Retinal pigment epithelial cell (primary cell): Measurements from ENCODE around the gene YIPF1.

Experiments used
- DNase-seq: peaks from one replicate; pipeline ENCODE4 v3.0.0-alpha.2; 2010; ENCODE audit warnings: low read depth
- H3K4me3 ChIP-seq: 2 replicates; pipeline ENCODE4 v1.5.1; 2011; ENCODE audit warnings: mild to moderate bottlenecking, low read length, control low read depth, moderate library complexity
- TF ChIP-seq, protein P1 (sequence below): conservative IDR thresholded peaks from 2 replicates; pipeline ENCODE4 v1.5.1; 2011; ENCODE audit warnings: low read depth, low read length, control low read depth, inconsistent platforms

The YIPF1 gene

DNA sequence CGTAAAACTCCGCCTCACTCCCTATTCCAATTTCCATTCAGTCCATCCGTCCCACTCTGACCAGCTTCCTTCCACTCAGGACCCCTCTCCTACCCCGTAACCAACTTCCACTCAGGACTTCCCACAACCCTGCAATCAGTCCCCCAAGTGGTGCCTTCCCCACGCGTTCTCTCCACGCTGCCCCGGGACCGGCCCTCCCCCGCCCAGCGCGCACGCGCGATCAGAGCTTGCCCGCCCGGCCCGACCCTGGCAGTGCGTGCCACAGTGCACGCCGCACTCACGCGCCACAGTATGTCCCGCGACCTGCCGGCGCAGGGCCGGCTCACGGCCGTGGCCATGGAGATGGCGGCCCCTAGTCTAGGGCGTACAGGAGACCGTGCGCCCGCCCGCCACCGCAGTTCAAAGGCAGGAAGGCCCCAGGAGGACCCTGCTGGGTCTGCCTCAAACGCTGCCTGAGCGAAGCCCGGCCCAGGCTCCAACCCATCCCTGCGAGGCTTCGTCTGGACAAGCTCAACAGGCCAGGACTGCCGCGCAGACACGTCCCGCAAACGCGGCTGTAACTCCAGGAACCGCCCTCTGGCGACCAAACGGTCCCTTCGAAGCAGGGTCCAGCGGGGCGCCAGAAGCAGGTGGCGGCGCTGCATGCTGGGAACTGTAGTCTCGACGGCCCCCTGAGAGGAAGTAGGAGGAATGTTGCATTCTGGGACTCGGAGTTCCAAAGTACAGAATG is 51.5 kb downstream of the YIPF1 start, which contains the start of gene NDC1:
Gene NDC1, minus strand, starts transcription at position 373 of the 730 bp plus-strand sequence. Its CDS starts 35 bp downstream, at position 338.
- peak within 1 kb of the TSS; percentile 99 for H3K4me3 ChIP-seq
- peak; percentile 91 for DNase-seq
- TF ChIP-seq, protein P1, sequence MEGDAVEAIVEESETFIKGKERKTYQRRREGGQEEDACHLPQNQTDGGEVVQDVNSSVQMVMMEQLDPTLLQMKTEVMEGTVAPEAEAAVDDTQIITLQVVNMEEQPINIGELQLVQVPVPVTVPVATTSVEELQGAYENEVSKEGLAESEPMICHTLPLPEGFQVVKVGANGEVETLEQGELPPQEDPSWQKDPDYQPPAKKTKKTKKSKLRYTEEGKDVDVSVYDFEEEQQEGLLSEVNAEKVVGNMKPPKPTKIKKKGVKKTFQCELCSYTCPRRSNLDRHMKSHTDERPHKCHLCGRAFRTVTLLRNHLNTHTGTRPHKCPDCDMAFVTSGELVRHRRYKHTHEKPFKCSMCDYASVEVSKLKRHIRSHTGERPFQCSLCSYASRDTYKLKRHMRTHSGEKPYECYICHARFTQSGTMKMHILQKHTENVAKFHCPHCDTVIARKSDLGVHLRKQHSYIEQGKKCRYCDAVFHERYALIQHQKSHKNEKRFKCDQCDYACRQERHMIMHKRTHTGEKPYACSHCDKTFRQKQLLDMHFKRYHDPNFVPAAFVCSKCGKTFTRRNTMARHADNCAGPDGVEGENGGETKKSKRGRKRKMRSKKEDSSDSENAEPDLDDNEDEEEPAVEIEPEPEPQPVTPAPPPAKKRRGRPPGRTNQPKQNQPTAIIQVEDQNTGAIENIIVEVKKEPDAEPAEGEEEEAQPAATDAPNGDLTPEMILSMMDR = peak; percentile 21

GRCh38 chr1:53837646-53837923 is 52.0 kb downstream of the YIPF1 start:
- TF ChIP-seq, protein P1 = no peak
- DNase-seq = no peak
- peak overlapping the region; percentile 99 for H3K4me3 ChIP-seq

DNA sequence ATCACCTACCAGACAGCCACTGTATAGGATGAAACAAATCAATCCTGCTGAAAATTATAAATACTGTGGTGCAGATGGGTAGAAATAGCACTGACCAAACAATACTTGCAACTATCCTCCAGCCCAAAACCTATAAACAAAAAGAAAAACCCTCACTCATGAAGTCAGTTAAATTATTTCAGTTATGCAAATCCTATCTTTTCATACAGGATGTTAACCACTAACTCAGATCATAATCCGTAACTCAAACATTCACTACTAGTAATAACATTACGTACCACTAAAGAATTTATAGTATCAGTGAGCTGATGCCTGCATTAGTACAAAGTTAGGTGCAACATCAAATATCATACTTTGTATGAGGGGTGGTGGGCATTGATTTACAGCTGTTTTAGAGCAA is 54.1 kb downstream of the YIPF1 start:
- H3K4me3 ChIP-seq = no peak overlapping the region
- TF ChIP-seq, protein P1 = no peak
- no peak for DNase-seq

DNA sequence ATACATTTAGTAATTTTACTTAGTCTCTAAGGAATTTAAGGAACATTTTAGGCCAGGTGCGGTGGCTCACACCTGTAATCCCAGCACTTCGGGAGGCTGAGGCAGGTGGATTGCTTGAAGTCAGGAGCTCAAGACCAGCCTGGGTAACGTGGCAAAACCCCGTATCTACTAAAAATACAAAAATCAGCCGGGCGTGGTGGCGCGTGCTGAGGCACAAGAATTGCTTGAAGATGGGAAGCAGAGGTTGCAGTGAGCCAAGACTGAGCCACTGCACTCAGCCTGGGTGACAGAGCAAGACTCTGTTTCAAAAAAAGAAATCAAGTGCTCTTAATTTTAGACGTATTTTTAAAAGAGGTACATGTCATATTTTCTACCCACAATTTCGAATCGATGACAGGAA is 54.8 kb downstream of the YIPF1 start:
- no peak overlapping the region for H3K4me3 ChIP-seq
- TF ChIP-seq, protein P1 = no peak
- no peak for DNase-seq

GRCh38 chr1:53833393-53833792 is 56.2 kb downstream of the YIPF1 start:
- no peak overlapping the region for H3K4me3 ChIP-seq
- TF ChIP-seq, protein P1 = no peak
- DNase-seq = no peak

DNA sequence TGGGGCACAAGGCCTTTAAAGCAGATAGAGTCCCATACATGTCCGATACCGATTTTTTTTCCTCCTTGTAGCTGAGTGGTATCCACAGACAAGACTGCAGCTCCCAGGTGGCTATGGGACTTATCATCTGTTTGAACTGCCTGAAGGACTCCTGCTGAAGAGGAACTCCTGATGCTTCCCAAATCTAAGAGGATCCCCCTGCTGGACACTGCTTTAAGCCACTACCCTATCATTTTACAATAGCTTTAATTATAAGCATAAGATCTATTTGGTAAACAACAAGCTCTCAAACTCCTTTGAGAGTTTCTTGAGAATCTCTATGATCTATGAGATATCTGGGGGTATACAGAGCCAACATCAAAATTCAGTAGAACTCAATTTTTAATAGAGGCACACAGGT is 63.2 kb downstream of the YIPF1 start:
- TF ChIP-seq, protein P1 = no peak
- no peak for DNase-seq
- no peak overlapping the region for H3K4me3 ChIP-seq

GRCh38 chr1:53825306-53825705 is 64.3 kb downstream of the YIPF1 start:
- no peak overlapping the region for H3K4me3 ChIP-seq
- no peak for DNase-seq
- TF ChIP-seq, protein P1 = no peak
